HUES64 (cell line): Measurements from ENCODE around the gene KIAA1671.
"Not testable (repeated sequence)": the region's sequence is repeated elsewhere in the genome, so short reads cannot be mapped to it uniquely, and the experiment has no call there.

ENCODE experiments used
- H3K27ac ChIP-seq: 2 replicates; pipeline ENCODE4 v1.7.0; 2013; ENCODE audit warnings: low read depth, low read length, inconsistent platforms
- H3K27me3 ChIP-seq: 2 replicates; pipeline ENCODE4 v1.6.1; 2013; ENCODE audit warnings: mild to moderate bottlenecking, low read length; ENCODE audit not compliant: insufficient read depth
- H3K36me3 ChIP-seq: 2 replicates; pipeline ENCODE4 v1.6.1; 2013; ENCODE audit warnings: mild to moderate bottlenecking, low read length; ENCODE audit not compliant: insufficient read depth
- H3K4me1 ChIP-seq: 2 replicates; pipeline ENCODE4 v1.6.1; 2013; ENCODE audit warnings: mild to moderate bottlenecking, low read length, moderate library complexity; ENCODE audit not compliant: insufficient read depth
- H3K4me3 ChIP-seq: 2 replicates; pipeline ENCODE4 v1.5.1; 2013; ENCODE audit warnings: mild to moderate bottlenecking, low read length, moderate library complexity
- H3K9ac ChIP-seq: 2 replicates; pipeline ENCODE4 v1.6.1; 2013; ENCODE audit warnings: mild to moderate bottlenecking, low read depth, low read length
- H3K9me3 ChIP-seq: 2 replicates; pipeline ENCODE4 v1.6.1; 2013; ENCODE audit warnings: low read depth, low read length; ENCODE audit not compliant: insufficient read depth
- WGBS: fragments of 150-250, 120-280 bp; methylation state at CpG from one replicate; pipeline ENCODE4 v1.1.7; 2013; ENCODE audit warnings: missing lambda C conversion rate; 5-methylcytosine and 5-hydroxymethylcytosine counted together

The KIAA1671 gene

DNA sequence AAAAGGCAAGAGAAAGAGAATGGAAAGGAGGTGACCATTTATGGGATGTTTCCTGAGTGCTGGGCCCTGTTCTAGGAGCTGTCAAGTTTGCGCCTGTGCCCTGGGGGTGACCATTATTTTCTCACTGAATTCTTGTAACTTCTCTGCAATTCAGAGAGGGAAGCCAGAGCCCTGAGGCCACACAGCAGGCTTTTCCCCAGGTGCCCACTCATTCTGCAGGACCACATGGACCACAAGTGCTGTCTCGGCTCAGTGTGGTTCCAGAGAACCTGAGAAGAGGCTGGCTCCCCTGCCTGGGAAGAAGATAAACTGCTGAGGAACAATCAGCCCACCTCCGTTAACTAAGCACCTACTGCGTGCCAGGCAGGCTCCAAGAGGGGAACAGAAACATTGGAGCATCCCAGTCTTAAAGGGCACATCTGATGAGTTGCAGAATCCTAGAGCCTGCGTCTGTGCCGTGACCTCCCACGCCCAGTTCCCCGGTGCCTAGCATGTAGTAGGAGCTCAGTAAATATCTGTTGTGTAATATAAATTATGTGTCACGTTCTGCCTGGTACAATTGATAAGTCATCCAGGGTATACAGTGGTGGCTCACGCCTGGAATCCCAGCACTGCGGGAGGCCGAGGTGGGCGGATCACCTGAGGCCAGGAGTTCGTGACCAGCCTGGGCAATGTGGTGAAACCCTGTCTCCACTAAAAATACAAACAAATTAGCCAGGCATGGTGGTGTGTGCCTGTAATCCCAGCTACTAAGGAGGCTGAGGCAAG is 215.5 kb downstream of the KIAA1671 start:
- 86% methylated on average over 14 of the region's 14 CpGs for WGBS

DNA sequence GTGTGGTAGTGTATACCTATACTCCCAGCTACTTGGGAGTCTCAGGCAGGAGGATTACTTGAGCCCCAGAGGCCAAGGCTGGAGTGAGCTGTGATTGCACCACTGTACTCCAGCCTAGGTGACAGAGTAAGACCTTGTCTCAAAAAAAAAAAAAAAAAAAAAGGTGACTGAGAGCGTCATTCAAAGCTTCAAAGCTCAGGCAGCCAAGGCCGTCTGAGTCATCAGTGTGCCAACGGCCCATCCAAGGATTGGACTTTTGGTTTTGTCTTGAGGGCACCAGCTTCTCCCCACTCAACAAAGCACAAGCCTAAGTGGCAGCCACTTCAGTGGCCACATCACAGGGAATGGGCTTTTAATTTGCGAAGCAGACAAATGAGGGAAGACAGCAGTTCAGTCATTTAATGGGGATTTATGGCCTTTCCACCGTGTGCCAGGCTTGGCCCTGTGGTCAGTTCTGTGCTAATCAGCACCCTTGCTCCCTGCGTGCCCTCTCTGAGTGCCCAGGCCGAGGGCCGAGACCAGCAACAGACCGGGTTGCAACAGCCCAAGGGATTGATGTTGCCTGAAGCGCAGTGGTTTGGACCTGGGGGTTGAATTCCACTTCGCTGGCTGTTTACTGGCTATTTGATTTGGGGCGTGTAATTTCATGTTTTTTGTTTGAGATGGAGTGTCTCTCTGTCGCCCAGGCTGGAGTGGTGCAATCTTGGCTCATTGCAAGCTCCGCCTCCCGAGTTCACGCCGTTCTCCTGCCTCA is 216.9 kb downstream of the KIAA1671 start:
- WGBS: 94% methylated on average over 17 of the region's 17 CpGs
- Histone ChIP-seq H3K9me3 (no peaks in the 10 kb centered on the region), H3K9ac (no peak overlapping the region), H3K36me3 (peaks cover 7% of the 10 kb centered on the region), H3K27ac (no peak overlapping the region), H3K27me3 (no peaks in the 10 kb centered on the region), H3K4me3 (no peak overlapping the region), H3K4me1 (no peaks in the 10 kb centered on the region)

More for the DNA sequence above, 215.5 kb downstream of the KIAA1671 start:
- Histone ChIP-seq H3K36me3 (no peaks in the 10 kb centered on the region), H3K9ac (no peak overlapping the region), H3K27me3 (no peaks in the 10 kb centered on the region), H3K27ac (no peak overlapping the region), H3K4me1 (no peaks in the 10 kb centered on the region), H3K4me3 (no peak overlapping the region), H3K9me3 (no peaks in the 10 kb centered on the region)

DNA sequence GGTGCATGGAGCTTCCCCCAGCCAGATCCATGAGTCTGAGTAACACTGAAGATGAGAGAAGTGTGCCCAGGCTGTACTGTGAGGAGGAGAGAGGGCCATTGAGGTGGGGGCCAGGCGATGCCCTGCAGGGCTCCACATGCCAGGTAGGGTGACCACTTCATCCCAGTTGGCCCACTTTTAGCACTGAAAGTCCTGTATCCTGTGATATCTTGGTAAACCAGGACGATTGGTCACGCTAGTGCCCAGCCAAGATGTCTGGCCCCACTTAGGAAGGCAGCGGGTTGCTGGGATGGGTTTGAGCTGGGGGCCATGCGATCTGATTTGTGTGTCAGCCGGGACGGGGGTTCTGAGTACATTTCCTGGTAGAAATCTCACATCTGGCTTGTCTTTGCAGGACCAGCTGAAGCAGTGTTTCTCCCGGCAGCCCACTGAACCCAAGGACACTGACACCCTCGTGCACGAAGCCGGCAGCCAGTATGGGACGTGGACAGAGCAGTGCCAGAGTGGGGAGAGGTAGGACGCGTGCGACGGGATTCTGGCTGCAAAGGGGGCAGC is 218.0 kb downstream of the KIAA1671 start:
- Histone ChIP-seq H3K27me3 (no peaks in the 10 kb centered on the region), H3K9ac (no peak overlapping the region), H3K9me3 (no peaks in the 10 kb centered on the region), H3K27ac (no peak overlapping the region), H3K4me1 (no peaks in the 10 kb centered on the region), H3K36me3 (peaks cover 12% of the 10 kb centered on the region), H3K4me3 (no peak overlapping the region)
- WGBS: 92% methylated on average over 15 of the region's 16 CpGs

DNA sequence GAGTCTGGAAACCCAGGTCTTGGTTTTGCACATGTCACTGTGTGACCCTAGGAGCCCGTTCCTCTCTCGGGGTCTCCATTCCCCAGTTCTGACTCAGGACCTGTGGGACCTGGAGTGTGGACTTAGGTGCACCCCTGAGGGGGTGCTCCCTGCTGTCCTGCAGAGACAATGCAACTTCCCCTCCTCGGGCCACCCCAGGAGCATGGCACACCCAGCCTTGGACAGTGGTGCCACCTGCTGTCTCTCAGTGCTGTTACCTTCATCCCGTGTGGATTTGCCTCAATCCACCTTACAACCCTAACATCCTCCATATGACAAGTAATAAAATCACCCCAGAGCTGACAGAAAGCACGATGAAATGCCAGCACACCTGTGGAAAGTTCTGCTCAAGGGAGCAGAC is 219.6 kb downstream of the KIAA1671 start:
- Histone ChIP-seq H3K27ac (no peak overlapping the region), H3K4me1 (no peaks in the 10 kb centered on the region), H3K9me3 (no peaks in the 10 kb centered on the region), H3K27me3 (no peaks in the 10 kb centered on the region), H3K36me3 (peaks cover 25% of the 10 kb centered on the region), H3K4me3 (no peak overlapping the region), H3K9ac (no peak overlapping the region)
- 82% methylated on average over 5 of the region's 5 CpGs for WGBS

DNA sequence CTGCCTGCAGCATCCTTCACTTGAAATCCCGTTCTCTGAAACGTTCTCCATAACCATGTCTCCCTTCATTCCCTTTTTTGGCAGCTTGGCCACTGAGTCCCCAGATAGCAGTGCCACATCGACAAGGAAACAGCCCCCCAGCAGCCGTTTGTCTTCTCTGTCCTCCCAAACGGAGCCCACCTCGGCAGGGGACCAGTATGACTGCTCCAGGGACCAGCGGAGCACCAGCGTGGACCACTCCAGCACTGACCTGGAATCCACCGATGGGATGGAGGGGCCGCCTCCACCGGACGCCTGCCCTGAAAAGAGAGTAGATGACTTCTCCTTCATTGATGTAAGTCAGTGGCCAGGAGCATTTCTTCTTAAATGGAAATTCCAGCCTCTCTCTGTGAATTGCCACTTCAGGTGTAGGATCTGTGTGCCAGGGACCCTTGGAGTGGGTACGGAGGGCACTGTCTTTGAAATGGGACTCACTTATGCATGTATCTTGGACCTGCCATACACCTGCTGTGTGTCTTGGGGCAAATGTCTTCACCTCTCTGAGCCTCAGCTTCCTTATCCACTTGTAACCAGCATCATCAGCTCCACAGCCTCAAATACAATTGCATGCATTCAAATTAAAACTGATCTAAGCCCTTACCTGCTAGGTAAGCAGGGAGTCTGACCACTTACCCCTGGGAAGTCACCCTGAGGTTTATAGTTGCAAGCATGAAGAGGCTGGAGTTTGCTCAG is 221.8 kb downstream of the KIAA1671 start:
- no peaks in the 10 kb centered on the region for H3K4me1 ChIP-seq
- H3K27me3 ChIP-seq: no peaks in the 10 kb centered on the region
- H3K36me3 ChIP-seq: peaks cover 33% of the 10 kb centered on the region
- no peaks in the 10 kb centered on the region for H3K9me3 ChIP-seq
- H3K4me3 ChIP-seq: no peak overlapping the region
- H3K9ac ChIP-seq: no peak overlapping the region
- 95% methylated on average over 13 of the region's 13 CpGs for WGBS
- H3K27ac ChIP-seq: no peak overlapping the region

DNA sequence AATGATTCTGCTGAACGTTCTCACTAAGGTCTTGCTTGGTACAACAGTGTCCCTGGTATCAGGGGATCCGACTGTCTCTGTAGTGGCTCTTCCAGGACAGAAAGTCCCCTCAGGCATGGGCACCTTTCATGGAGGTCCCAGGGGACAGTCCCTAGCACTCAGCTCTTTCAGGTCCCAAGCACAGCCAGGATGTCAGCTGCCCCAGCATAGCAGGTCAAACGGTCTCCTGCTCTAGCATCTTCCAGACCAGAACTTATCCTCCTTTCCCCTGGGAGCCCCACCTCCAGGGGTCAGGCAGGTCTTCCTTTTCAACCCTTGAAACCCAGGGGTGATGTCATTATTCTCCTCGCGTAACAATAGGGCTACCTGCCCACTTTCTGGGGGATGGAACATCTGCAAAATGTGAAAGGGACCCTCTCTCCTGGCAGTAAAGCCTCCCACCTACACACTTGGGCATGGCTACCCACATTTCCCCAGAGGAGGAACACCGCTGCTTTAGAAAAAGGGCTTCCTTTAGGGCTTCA is 222.4 kb downstream of the KIAA1671 start:
- Histone ChIP-seq H3K36me3 (peaks cover 39% of the 10 kb centered on the region), H3K27me3 (no peaks in the 10 kb centered on the region), H3K9ac (no peak overlapping the region), H3K9me3 (no peaks in the 10 kb centered on the region), H3K4me3 (no peak overlapping the region), H3K4me1 (no peaks in the 10 kb centered on the region), H3K27ac (no peak overlapping the region)
- WGBS: 84% methylated on average over 6 of the region's 6 CpGs

DNA sequence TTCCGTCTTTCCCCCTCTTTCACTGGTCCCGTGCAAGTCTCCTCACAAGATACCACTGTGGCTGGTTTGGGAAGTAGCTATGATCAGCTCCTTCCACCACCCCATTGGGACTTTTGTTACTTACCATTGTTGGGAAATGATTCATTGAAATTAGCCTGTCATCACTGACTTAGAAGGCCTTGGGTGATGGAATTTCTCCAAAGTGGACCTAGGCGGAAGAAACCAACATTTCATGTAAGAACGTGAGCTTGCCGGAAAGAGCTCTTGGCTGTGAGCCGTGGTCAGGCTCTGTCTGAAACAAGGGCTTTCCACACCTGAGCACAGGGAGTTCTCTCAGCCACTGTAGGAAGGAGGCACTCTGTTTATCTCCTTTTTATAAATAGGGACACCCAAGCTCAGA is 223.7 kb downstream of the KIAA1671 start:
- WGBS: 93% methylated on average over 6 of the region's 6 CpGs
- Histone ChIP-seq H3K9me3 (no peaks in the 10 kb centered on the region), H3K4me3 (no peak overlapping the region), H3K36me3 (peaks cover 39% of the 10 kb centered on the region), H3K9ac (no peak overlapping the region), H3K27ac (no peak overlapping the region), H3K4me1 (no peaks in the 10 kb centered on the region), H3K27me3 (no peaks in the 10 kb centered on the region)

DNA sequence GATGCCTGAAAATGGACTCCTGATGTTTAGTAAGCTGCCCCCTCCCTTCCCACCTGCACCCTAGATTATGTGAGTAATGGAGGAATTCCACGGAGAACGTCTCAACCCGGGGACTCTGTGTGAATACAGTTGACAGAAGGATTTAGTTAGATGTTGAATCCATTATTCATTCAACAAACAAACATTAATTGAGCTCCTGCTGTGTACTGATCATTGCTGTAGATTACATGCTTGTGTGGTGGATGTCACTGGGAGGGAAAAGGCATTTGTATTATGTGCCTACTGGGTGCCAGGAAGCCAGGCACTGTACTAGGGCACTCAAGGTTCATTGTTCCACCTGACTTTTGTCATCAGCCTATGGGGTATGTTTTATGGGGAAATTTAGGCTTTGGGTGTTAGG is 224.3 kb downstream of the KIAA1671 start:
- WGBS: no CpG with 5 or more reads among the region's 3 CpGs
- Histone ChIP-seq H3K36me3 (peaks cover 43% of the 10 kb centered on the region), H3K27me3 (no peaks in the 10 kb centered on the region), H3K9ac (no peak overlapping the region), H3K4me1 (no peaks in the 10 kb centered on the region), H3K27ac (no peak overlapping the region), H3K4me3 (no peak overlapping the region), H3K9me3 (no peaks in the 10 kb centered on the region)

DNA sequence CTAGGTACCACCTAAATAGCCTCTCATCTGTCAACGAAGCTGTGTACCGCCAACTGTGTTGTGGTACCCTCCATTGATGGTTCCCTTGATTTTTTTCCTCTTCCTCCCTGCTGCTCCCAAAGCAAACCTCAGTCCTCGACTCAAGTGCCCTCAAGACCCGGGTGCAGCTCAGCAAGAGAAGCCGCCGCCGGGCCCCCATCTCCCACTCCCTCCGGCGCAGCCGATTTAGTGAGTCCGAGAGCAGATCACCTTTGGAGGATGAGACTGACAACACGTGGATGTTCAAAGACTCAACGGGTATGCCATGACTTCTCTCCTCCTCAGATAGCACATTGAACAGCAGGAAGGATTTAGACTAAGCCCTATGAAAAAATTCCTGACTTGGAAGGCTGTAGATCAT is 224.7 kb downstream of the KIAA1671 start:
- H3K4me3 ChIP-seq: no peak overlapping the region
- H3K27me3 ChIP-seq: no peaks in the 10 kb centered on the region
- no peaks in the 10 kb centered on the region for H3K9me3 ChIP-seq
- no peaks in the 10 kb centered on the region for H3K4me1 ChIP-seq
- H3K27ac ChIP-seq: no peak overlapping the region
- peaks cover 43% of the 10 kb centered on the region for H3K36me3 ChIP-seq
- 96% methylated on average over 13 of the region's 13 CpGs for WGBS
- no peak overlapping the region for H3K9ac ChIP-seq

DNA sequence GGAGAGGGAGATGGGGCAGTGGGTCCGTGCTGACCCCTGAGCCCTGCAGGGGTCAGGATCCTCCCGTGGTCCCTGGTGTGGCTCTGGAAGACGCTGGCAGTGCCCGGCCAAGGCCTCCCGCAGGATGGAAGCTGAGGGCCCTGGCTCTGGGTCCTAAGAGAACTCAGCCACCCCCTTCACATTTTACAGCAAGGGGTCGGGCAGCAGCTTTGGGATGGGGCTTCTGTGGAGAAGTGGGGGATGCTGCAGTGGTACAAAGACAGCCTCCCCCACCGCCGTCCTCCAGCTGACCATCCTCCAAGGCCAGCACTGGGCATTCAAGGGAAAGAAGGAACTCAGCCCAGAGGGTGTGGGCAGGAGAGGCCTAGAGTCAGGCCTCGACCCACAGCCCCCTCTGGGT is 225.4 kb downstream of the KIAA1671 start:
- no peak overlapping the region for H3K4me3 ChIP-seq
- 95% methylated on average over 9 of the region's 9 CpGs for WGBS
- H3K27me3 ChIP-seq: no peaks in the 10 kb centered on the region
- peaks cover 45% of the 10 kb centered on the region for H3K36me3 ChIP-seq
- H3K9me3 ChIP-seq: no peaks in the 10 kb centered on the region
- no peak overlapping the region for H3K9ac ChIP-seq
- no peak overlapping the region for H3K27ac ChIP-seq
- no peaks in the 10 kb centered on the region for H3K4me1 ChIP-seq

DNA sequence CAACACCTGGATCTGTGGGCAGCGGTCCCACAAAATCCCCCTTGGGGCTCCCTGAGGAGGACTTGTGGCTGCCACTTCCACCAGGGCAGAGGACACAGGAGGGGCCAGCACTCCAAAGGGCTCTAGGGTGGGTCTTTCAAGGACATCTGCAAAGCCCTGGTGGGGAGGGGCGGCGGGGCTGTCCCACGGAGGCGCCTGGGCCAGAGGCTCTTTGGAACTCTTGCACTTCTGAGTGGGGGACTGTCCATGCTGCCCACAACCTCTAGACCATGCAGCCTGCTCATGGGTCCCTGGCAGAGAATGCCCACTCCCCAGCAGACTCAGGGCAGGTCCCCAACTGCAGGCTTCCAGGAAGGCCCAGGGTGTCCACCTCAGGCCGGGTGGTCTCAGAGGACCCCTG is 225.8 kb downstream of the KIAA1671 start:
- H3K9me3 ChIP-seq, H3K9ac ChIP-seq, H3K27me3 ChIP-seq, H3K4me1 ChIP-seq, H3K4me3 ChIP-seq, H3K27ac ChIP-seq: not testable (repeated sequence)
- WGBS: 87% methylated on average over 6 of the region's 6 CpGs
- H3K36me3 ChIP-seq: peaks cover 47% of the 10 kb centered on the region
